Measurements from ENCODE around the gene SETD3. TPM values are rescaled to one million over a fixed set of nuclear protein-coding genes. Genes with fewer than 3 reads are reported as not detected.

Gene SETD3
- polyA plus RNA-seq, 1 donor from 2014 or later, result 49.6 TPM

DNA sequence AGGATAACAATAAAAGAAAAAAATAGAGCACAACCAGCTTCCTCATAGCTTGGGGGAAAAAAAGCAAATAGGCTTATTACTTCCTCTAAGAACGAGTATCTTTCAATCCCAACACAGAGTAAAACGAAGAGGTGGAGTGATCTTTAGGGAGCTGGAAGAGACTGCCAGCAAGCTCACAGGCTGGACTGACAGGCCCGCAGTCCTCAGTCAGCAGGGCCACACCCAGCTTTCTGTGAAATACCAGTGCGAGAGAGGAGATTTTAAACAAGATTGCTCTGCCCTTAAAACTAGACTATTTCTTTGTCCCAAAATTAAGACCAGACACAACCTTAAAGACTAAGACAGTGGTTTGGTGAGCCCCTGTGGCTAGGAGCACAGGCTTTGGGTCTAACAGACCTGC, 32.9 kb downstream of the SETD3 start:
- H3K9me2 ChIP-seq (ENCODE audit: insufficient read depth, low read length), result no peaks in the 10 kb centered on the region
- no peaks in the 10 kb centered on the region for H4K20me1 ChIP-seq (ENCODE audit: insufficient read depth)
- no peak overlapping the region for H3K4me2 ChIP-seq (ENCODE audit: low read length)
- H3K4me3 ChIP-seq (ENCODE audit: low read length), result no peak overlapping the region
- H2AFZ ChIP-seq (ENCODE audit: low read depth, low read length), result no peak overlapping the region
- no peak overlapping the region for H3K9ac ChIP-seq (ENCODE audit: low read length)
- no peaks in the 10 kb centered on the region for H3K9me3 ChIP-seq (ENCODE audit: low read length)
- no peak for TF ChIP-seq POLR2AphosphoS5 (IDR thresholded peaks at IDR 0.05)
- no peak for TF ChIP-seq MXI1 (conservative IDR thresholded peaks at IDR 0.05; ENCODE audit: poor library complexity, severe bottlenecking)
- no peak for TF ChIP-seq EZH2 (IDR thresholded peaks at IDR 0.05; ENCODE audit: borderline replicate concordance, insufficient read depth, low read length, poor library complexity, severe bottlenecking)
- TF ChIP-seq SMC3 (conservative IDR thresholded peaks at IDR 0.05; ENCODE audit: poor library complexity), result no peak
- TF ChIP-seq, protein P1, sequence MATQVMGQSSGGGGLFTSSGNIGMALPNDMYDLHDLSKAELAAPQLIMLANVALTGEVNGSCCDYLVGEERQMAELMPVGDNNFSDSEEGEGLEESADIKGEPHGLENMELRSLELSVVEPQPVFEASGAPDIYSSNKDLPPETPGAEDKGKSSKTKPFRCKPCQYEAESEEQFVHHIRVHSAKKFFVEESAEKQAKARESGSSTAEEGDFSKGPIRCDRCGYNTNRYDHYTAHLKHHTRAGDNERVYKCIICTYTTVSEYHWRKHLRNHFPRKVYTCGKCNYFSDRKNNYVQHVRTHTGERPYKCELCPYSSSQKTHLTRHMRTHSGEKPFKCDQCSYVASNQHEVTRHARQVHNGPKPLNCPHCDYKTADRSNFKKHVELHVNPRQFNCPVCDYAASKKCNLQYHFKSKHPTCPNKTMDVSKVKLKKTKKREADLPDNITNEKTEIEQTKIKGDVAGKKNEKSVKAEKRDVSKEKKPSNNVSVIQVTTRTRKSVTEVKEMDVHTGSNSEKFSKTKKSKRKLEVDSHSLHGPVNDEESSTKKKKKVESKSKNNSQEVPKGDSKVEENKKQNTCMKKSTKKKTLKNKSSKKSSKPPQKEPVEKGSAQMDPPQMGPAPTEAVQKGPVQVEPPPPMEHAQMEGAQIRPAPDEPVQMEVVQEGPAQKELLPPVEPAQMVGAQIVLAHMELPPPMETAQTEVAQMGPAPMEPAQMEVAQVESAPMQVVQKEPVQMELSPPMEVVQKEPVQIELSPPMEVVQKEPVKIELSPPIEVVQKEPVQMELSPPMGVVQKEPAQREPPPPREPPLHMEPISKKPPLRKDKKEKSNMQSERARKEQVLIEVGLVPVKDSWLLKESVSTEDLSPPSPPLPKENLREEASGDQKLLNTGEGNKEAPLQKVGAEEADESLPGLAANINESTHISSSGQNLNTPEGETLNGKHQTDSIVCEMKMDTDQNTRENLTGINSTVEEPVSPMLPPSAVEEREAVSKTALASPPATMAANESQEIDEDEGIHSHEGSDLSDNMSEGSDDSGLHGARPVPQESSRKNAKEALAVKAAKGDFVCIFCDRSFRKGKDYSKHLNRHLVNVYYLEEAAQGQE (IDR thresholded peaks at IDR 0.05; ENCODE audit: borderline replicate concordance), result no peak
- TF ChIP-seq, protein P2, sequence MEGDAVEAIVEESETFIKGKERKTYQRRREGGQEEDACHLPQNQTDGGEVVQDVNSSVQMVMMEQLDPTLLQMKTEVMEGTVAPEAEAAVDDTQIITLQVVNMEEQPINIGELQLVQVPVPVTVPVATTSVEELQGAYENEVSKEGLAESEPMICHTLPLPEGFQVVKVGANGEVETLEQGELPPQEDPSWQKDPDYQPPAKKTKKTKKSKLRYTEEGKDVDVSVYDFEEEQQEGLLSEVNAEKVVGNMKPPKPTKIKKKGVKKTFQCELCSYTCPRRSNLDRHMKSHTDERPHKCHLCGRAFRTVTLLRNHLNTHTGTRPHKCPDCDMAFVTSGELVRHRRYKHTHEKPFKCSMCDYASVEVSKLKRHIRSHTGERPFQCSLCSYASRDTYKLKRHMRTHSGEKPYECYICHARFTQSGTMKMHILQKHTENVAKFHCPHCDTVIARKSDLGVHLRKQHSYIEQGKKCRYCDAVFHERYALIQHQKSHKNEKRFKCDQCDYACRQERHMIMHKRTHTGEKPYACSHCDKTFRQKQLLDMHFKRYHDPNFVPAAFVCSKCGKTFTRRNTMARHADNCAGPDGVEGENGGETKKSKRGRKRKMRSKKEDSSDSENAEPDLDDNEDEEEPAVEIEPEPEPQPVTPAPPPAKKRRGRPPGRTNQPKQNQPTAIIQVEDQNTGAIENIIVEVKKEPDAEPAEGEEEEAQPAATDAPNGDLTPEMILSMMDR (IDR thresholded peaks at IDR 0.05; ENCODE audit: poor library complexity, severe bottlenecking), result no peak
- no peak for TF ChIP-seq TAF1 (IDR thresholded peaks at IDR 0.05; ENCODE audit: low read depth)
- no peak for TF ChIP-seq EP300 (conservative IDR thresholded peaks at IDR 0.05; ENCODE audit: poor library complexity, severe bottlenecking)
- TF ChIP-seq RAD21 (conservative IDR thresholded peaks at IDR 0.05), result no peak
- no peaks in the 10 kb centered on the region for H3K79me2 ChIP-seq (replicated peaks; ENCODE audit: insufficient read depth, low read length)
- no peak overlapping the region for H3K27ac ChIP-seq (ENCODE audit: low read length)
- H3K27me3 ChIP-seq (ENCODE audit: insufficient read depth, low read depth, low read length), result no peaks in the 10 kb centered on the region
- no peaks in the 10 kb centered on the region for H3K36me3 ChIP-seq (ENCODE audit: insufficient read depth, low read length)
- H3F3A ChIP-seq (ENCODE audit: insufficient read depth, low read length, poor library complexity, severe bottlenecking), result no peaks in the 10 kb centered on the region

DNA sequence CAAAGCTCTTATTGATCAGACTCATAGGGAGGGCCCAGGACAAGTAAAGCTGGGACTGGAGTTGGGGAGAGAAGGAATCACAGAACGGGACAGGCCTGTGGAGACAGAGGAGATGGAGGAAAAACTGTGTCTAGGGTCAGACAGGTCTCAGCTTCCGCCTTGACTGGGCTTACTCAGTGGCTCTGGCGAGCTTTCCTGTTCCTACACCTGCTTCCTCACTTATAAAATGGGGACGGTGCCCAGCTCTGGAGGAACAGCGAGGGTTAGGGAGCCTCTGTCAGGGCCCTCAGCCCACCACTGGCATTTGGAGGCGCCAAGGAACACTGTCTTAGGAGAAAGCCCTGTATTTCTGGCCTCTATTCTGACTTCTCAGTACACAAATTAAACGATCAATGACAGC, 34.7 kb downstream of the SETD3 start:
- Histone ChIP-seq H3K9ac (ENCODE audit: low read length) (no peak overlapping the region), H3K36me3 (ENCODE audit: insufficient read depth, low read length) (no peaks in the 10 kb centered on the region)
- TF ChIP-seq TAF1 (IDR thresholded peaks at IDR 0.05; ENCODE audit: low read depth) (no peak), SMC3 (conservative IDR thresholded peaks at IDR 0.05; ENCODE audit: poor library complexity) (no peak), EZH2 (IDR thresholded peaks at IDR 0.05; ENCODE audit: borderline replicate concordance, insufficient read depth, low read length, poor library complexity, severe bottlenecking) (no peak), RAD21 (conservative IDR thresholded peaks at IDR 0.05) (no peak), POLR2AphosphoS5 (IDR thresholded peaks at IDR 0.05) (no peak), EP300 (conservative IDR thresholded peaks at IDR 0.05; ENCODE audit: poor library complexity, severe bottlenecking) (no peak), MXI1 (conservative IDR thresholded peaks at IDR 0.05; ENCODE audit: poor library complexity, severe bottlenecking) (no peak)
- TF ChIP-seq, protein P1 (IDR thresholded peaks at IDR 0.05; ENCODE audit: borderline replicate concordance), result no peak
- TF ChIP-seq, protein P2 (IDR thresholded peaks at IDR 0.05; ENCODE audit: poor library complexity, severe bottlenecking), result no peak

More for the DNA sequence above, 34.7 kb downstream of the SETD3 start:
- no peak overlapping the region for H3K27ac ChIP-seq (ENCODE audit: low read length)
- no peaks in the 10 kb centered on the region for H4K20me1 ChIP-seq (ENCODE audit: insufficient read depth)
- H3K9me3 ChIP-seq (ENCODE audit: low read length), result no peaks in the 10 kb centered on the region
- no peak overlapping the region for H3K4me2 ChIP-seq (ENCODE audit: low read length)
- no peak overlapping the region for H2AFZ ChIP-seq (ENCODE audit: low read depth, low read length)
- H3K4me3 ChIP-seq (ENCODE audit: low read length), result no peak overlapping the region
- H3K27me3 ChIP-seq (ENCODE audit: insufficient read depth, low read depth, low read length), result no peaks in the 10 kb centered on the region
- H3F3A ChIP-seq (ENCODE audit: insufficient read depth, low read length, poor library complexity, severe bottlenecking), result no peaks in the 10 kb centered on the region
- H3K79me2 ChIP-seq (replicated peaks; ENCODE audit: insufficient read depth, low read length), result no peaks in the 10 kb centered on the region
- no peaks in the 10 kb centered on the region for H3K9me2 ChIP-seq (ENCODE audit: insufficient read depth, low read length)
